Pulmonary artery endothelial cell (primary cell): Measurements from ENCODE around the gene KCTD2. TPM values are rescaled to one million over a fixed set of nuclear protein-coding genes. Genes with fewer than 3 reads are reported as not detected.
A peak's percentile ranks its signal among the peaks of the same experiment; 100 is the strongest.

Experiments used
- DNase-seq: peaks from one replicate; pipeline ENCODE4 v3.0.0-alpha.2; 2011; ENCODE audit warnings: low read depth, low spot score
- total RNA-seq: library from RNA; depleted of rRNA; stranded (reverse); fragments of >200 nt; gene quantifications from 2 replicates; pipeline ENCODE4 v1.2.3, GENCODE V29; 2014

Gene KCTD2
- total RNA-seq, 1 donor from 2014 or later = 14.4 TPM

DNA sequence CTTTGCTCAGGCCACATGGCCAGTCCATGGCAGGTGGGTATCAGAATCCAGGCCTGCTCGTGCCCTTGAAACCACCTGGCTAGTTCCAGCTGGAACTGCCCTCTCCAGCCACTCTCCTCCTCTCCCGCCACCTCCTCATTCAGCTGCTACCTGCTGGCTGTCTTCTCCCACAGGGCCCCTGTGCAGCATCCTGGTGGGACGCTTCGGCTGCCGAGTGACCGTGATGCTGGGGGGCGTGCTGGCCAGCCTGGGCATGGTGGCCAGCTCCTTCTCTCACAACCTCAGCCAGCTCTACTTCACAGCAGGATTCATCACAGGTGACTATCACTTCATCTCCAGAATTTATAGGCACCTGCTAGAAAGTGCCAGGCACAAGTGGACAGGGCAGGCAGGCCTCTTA lies 50.8 kb downstream of the KCTD2 start:
- no peak for DNase-seq

DNA sequence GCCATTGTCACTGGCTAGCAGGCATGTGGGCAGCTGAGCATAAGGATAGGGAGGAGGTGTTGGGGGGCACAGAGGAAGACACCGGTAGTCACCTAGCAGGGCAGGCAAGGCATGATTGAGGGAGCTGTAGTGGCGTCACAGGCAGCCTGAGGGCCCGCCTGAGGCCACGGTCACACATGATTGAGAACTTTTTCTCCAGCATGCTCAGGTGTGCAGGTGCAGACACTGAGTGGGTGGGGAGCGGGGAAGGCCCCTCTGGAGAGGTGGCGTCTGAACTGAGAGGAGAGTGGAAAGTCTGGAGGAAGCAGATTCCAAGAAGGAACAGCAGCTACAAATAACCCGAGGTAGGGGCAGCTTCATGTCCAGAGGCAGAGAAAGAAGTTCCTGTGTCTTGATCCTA lies 51.8 kb downstream of the KCTD2 start:
- no peak for DNase-seq

DNA sequence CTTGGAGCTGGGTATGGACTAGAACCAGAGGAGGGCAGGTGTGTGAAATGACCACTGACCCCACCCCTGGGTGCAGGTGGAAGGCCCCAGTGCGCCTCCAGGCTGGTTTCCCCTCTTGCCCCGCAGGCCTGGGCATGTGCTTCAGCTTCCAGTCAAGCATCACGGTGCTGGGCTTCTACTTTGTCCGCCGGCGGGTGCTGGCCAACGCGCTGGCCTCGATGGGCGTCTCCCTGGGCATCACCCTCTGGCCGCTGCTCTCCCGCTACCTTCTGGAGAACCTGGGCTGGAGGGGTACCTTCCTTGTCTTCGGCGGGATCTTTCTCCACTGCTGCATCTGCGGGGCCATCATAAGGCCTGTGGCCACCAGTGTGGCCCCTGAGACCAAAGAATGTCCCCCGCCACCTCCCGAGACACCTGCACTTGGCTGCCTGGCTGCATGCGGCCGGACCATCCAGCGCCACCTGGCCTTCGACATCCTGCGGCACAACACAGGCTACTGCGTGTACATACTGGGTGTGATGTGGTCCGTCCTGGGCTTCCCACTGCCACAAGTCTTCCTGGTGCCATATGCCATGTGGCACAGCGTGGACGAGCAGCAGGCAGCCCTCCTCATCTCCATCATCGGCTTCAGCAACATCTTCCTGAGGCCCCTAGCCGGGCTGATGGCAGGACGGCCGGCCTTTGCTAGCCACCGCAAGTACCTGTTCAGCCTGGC lies 53.0 kb downstream of the KCTD2 start:
- no peak for DNase-seq

DNA sequence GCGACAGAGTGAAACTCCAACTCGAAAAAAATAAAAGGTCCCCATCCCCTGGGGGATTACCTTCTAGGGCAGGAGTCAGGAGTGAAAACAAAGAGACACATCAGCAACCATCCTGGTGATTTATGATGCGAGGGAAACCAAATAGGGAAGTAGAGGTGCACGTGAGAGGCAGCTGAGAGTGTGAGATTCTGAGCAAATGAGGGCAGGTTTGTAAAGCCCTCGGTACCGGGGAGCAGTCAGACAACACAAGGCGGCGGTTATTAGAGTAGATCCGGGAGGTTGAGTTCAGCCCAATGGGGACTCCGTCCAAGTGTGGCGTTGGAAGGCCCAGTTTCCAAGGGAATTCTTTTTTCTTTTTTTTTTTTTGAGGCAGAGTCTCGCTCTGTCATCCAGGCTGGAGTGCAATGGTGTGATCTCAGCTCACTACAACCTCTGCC lies 55.4 kb downstream of the KCTD2 start:
- DNase-seq = no peak

DNA sequence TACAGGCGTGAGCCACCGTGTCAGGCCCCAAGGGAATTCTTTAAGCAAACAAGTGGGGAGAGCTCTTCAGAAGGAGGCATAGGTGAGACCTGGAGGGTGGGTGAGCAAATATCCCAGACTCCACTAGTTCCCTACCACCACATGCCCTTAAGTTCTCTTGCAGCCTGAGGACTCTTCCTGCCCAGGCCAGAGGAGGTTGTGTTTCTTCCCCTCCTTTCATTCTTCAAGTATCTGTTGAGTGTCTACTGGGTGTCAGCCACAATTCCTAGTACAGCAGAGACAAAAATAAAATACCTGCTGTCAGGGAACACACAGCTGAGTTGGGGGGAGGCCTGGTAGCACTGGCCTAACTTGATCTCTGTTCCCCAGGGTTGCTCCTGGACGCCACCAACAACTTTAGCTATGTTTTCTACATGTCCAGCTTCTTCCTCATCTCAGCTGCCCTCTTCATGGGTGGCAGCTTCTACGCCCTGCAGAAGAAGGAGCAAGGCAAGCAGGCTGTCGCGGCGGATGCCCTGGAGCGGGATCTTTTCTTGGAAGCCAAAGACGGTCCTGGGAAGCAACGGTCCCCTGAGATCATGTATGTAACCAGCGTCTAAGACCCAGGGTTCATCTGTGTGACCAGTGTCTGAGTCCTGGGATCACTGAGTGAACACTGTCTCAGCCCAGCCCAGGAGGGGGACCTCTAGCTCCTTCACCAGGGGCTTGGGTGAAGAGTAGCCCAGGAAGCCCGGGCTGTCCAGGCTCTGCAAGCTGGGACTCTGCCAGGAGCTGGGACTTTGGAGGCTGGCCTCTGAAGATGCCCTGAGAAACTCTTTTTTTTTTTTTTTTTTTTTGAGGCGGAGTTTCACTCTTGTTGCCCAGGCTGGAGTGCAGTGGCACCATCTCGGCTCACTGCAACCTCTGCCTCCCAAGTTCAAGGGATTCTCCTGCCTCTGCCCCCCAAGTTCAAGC lies 56.9 kb downstream of the KCTD2 start:
- DNase-seq = no peak

DNA sequence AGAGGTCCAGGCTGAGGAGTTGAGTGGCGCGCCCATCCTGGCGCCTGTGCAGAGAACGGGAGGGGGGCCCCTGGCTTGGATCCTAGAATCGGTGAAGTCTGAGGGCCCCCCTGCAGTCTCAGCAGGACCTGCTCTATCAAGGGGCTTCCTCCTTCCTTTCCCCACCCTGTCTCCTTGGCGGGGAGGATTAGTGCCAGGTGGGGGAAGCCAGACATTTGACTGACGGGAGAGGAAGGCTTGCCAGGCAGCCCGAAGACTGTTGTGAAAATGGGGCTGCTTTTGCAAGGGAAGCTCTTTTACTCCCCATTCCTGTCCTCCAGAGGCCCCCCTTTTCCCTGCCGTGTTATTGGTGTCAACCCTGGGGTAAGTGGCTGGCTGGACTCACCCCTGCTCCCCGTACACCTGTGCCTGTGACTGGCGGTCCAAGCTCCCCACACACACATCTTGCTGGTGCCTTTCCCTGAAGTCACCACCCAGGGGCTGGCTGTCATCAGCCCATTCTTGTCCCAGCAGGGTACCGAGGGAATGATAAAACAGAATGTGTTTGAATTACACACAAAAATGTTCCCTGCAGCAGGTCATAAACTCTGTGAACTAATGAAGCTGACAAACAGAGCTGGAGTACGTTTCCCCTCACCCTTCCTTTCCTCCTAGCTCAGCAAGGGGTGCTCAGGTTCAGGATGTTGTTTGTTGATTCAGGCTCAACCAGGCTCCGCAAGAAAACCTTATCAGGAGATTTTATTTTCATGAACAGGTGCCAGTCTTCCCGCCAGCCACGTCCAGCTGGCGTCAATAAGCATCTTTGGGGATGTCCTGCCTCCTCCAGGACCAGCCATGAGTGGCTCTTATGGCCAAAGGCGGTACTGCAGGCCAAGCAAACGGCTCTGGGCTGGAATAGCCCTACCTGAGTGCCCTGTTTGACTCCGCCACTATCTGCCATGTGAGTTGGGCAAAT lies 58.4 kb downstream of the KCTD2 start:
- DNase-seq = peak; percentile 48

DNA sequence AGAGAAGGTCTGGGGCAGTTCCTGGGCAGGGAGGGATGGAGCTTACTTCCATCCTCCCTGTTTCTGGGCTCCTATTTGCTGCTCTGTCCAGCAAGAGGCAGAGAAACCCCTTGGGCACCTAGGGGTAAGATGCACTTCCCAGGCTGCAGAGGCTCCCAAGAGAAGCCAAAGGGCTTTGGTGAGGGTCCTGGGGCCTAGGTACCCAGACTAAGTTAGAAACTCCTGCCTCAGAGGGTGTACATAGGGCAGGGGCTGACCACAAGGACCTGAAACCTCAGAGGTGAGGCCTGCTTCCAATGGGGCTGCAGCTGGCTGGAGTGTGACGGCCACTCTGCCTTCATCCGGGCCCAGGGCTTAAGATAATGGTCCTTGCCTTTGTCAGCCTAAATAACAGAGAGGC lies 61.2 kb downstream of the KCTD2 start:
- DNase-seq = no peak

DNA sequence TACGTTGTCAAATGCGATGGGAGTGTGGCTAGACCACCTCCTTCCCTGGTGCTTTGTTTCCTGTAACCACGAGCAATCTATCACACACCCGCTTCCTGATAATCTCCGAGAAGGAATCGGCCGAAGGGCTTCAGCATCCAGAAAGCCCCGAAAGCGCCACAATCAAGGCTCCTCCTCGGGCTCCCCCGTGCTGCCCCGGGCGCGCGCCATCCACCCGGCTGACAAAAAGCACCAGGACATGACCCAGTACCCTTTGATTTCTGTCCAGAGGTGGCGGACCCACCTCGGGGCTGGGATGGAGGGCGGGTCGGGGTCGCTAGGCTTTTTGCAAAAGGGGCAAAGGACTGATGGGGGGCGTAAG lies 62.0 kb downstream of the KCTD2 start:
- DNase-seq = no peak

DNA sequence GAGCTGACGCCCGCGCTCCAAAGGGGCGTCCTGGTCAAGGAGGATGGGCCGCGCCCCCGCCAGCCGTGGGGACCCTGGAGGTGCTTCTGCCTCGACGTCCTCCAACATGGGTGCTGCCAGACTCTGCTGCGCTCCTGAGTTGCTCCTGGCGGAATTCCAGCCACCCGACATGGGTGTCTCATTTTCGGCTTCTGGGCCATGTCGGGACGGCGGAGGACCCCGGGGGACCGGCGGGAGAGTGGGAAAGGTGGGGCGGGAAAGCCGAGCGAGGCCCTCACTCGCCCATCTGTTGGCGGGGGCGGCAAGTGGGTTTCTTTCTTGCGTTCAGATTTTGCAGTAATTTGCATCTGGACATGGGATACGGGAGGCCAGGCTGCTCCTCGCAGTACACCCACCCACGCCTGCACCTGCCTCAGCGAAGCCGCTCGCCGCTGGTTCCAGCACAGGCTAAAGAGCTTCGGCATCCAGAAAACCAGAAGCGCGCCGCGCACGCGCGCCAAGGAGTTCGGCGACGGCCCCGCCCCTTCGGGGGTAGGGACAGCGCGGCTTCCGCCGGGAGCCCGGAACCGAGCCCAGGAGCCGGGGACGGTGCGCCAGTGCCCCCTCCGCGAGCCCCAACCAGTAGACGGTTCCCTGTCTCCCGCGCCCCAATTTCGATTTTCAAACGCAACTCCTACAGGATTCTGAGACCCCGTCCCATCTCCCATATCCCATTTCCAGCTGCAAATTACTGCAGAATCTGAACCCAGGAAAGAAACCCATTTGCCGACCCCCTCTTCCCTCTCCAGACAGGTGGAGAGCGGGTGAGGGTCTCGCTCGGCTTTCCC lies 62.6 kb downstream of the KCTD2 start, which contains the start of gene ARMC7:
TSS of gene ARMC7 (plus strand) at position 563 of the 827 bp plus-strand sequence. CDS start 320 bp downstream, outside the sequence.
- DNase-seq = no peak

DNA sequence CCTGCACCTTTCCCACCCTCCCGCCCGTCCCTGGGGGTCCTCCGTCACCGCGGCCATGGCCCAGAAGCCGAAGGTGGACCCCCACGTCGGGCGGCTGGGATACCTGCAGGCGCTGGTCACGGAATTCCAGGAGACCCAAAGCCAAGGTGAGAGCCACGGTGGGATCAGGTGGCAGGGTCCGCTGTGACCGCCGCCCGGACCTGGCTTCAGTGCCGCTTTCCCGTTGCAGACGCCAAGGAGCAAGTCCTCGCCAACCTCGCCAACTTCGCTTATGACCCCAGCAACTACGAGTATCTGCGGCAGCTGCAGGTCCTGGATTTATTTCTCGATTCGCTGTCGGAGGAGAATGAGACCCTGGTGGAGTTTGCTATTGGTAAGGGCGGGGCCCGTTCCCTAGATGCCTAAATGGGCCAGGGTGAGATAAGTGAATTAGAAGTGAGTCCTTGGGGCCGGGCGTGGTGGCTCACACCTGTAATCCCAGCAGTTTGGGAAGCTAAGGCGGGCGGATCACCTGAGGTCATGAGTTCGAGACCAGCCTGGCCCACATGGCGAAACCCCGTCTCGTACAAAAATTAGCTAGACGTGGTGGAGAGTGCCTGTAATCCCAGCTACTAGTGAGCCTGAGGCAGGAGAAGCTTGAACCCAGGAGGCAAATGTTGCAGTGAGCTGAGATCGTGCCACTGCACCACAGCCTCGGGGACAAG lies 63.4 kb downstream of the KCTD2 start:
- no peak for DNase-seq

DNA sequence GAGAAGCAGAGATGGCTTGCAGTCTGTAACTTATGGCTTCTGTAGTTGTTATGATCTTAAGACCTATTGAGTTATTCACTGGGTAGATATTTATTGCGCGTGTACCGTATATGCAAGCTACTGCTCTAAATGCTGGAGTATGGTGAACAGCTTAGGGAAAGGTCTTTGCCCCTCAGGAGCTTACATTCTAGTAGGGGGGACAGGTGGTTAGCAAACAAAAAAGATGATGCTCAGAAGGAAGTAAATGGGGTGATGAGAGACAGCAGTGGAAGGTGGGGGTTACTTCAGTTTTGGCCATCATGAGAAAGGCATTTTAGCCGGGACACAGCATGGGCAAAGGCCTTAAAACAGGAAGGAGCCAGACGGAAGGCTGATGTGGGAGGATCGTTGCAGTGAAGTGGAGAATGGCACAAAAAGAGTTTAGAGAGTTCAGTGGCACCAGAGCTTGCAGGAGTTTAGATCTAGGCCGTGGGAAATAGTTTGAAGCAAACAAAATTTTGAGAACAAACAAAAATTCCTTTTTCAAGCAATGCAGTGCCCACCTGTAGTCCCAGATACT lies 64.8 kb downstream of the KCTD2 start:
- DNase-seq = no peak

DNA sequence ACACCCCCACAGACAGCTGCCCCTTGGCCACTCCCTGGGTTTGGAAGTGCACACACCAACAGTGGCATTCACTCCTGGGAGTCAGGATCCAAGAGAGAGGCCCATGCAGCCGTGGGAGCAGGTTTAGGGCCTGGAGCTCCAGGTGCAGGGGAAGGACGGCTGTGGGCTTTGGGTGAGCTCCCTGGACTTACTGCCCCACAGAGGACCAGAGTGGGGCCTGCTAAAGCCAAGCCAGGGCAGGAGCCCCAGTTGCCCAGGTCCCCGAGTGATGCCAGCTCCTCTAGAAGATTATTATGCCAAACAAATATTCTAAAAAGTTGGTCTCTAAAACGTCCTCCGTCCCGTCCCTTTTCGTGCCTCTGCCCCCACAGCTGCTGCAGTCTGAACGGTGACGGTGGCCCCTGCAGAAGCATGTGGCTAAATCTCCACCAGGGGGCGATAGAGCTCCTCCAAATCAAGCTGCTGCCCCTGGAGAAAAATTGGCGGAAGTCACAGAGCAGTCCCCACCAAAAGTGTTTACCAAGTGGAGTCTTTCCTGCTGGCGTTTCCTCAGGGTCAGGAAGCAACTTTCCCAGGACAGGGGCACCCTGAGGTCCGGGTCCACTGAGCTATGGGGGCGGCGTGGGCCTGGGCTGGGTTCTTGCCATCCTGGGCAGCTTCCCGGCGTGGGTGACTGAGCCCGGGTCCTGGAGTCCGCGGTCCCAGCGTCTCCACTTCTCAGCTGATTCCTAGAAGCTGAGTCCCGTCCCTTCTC lies 67.0 kb downstream of the KCTD2 start:
- peak; percentile 67 for DNase-seq

DNA sequence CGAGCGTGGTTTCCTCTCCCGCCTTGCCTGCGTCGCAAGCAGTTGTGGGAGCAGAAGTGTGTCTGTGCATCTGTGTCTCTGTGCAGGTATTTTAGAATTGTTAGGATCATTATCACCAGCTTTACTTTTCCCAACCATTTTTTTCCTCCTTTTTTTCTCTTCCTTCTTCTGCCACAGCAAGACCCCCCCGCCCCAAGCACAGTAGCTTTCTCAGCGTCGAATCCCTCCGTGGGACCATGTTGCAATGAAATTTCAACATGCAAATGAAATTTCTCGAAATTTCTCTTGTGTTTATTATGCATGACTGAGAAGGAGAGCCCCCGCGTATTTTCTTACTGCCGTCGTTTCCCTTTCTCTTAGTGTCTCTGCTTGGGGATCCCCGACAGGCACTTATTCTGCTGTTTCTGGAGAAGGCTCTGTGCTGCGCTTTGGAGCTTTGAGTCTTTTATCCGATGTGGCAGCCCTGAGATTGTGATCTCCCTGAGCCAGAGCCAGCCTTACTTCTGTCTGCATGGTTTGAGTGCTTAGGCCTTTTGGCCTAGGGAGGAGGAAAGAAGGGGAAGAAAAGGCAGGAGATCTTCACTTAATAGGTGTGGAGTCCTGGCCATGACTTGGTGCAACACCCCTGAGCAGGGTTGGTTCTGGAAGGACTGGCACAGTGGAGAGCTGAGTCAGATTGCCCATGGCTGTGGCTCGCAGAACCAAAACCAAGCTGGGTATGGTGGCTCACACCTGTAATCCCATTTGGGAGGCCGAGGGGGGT lies 67.7 kb downstream of the KCTD2 start:
- no peak for DNase-seq

Other genes starting within 250 kb of the KCTD2 start
- 0.07 and 0.21 TPM in 2 replicates for gene GRIN2C, start 187.3 kb upstream of the KCTD2 start, total RNA-seq
- gene FDXR, start 174.2 kb upstream of the KCTD2 start, total RNA-seq = 50.8 and 64.9 TPM in 2 replicates
- not detected in 2 replicates for gene FADS6, start 153.6 kb upstream of the KCTD2 start, total RNA-seq
- not detected in 2 replicates for gene USH1G, start 124.0 kb upstream of the KCTD2 start, total RNA-seq
- not detected in 2 replicates for gene OTOP2, start 123.0 kb upstream of the KCTD2 start, total RNA-seq
- gene OTOP3, start 111.3 kb upstream of the KCTD2 start, total RNA-seq = not detected in 2 replicates
- gene HID1, start 74.5 kb upstream of the KCTD2 start, total RNA-seq = 8.7 and 12.2 TPM in 2 replicates
- gene CDR2L, start 59.6 kb upstream of the KCTD2 start, total RNA-seq = 13.4 and 15.7 TPM in 2 replicates
- 32.8 and 43.4 TPM in 2 replicates for gene MRPL58, start 34.6 kb upstream of the KCTD2 start, total RNA-seq
- gene ATP5PD, start 256 bp upstream of the KCTD2 start, total RNA-seq = 173 and 218 TPM in 2 replicates
- 5.0 and 7.1 TPM in 2 replicates for gene SLC16A5, start 40.7 kb downstream of the KCTD2 start, total RNA-seq
- gene ARMC7, start 62.7 kb downstream of the KCTD2 start, total RNA-seq = 2.4 and 4.1 TPM in 2 replicates
- gene NT5C, start 84.5 kb downstream of the KCTD2 start, total RNA-seq = 9.5 TPM in 2 replicates
- 207 and 256 TPM in 2 replicates for gene JPT1, start 107.3 kb downstream of the KCTD2 start, total RNA-seq
- 140 and 143 TPM in 2 replicates for gene SUMO2, start 135.7 kb downstream of the KCTD2 start, total RNA-seq
- 53.2 and 61.7 TPM in 2 replicates for gene NUP85, start 158.5 kb downstream of the KCTD2 start, total RNA-seq
- 10.9 and 16.0 TPM in 2 replicates for gene GGA3, start 214.4 kb downstream of the KCTD2 start, total RNA-seq
- 73.6 and 75.8 TPM in 2 replicates for gene MRPS7, start 214.7 kb downstream of the KCTD2 start, total RNA-seq
- gene MIF4GD, start 224.0 kb downstream of the KCTD2 start, total RNA-seq = 8.0 and 14.5 TPM in 2 replicates
- gene SLC25A19, start 242.2 kb downstream of the KCTD2 start, total RNA-seq = 13.1 and 21.4 TPM in 2 replicates